Thyroid gland (tissue), 4 donors: Measurements from ENCODE around the gene DNMT1.

Experiments
- POLR2A ChIP-seq, 2 donors: fragments of 450-650 bp; IDR thresholded peaks; one replicate each; pipeline ENCODE4 v1.6.1; 2017; ENCODE audit warnings: antibody characterized with exemption in 2 of 2, mild to moderate bottlenecking in 2 of 2, moderate library complexity in 1 of 2
- TF ChIP-seq, protein P1 (sequence below), 6 experiments: fragments of 200-600 bp in 3 of 6; fragments of 450-650 bp in 3 of 6; sonication (generic) in 3 of 6; IDR thresholded peaks; one replicate each; pipeline ENCODE4 v1.5.1; 2016 to 2019; ENCODE audit warnings: antibody characterized with exemption in 6 of 6, mild to moderate bottlenecking in 2 of 6, inconsistent platforms in 1 of 6, moderate library complexity in 1 of 6

DNA sequence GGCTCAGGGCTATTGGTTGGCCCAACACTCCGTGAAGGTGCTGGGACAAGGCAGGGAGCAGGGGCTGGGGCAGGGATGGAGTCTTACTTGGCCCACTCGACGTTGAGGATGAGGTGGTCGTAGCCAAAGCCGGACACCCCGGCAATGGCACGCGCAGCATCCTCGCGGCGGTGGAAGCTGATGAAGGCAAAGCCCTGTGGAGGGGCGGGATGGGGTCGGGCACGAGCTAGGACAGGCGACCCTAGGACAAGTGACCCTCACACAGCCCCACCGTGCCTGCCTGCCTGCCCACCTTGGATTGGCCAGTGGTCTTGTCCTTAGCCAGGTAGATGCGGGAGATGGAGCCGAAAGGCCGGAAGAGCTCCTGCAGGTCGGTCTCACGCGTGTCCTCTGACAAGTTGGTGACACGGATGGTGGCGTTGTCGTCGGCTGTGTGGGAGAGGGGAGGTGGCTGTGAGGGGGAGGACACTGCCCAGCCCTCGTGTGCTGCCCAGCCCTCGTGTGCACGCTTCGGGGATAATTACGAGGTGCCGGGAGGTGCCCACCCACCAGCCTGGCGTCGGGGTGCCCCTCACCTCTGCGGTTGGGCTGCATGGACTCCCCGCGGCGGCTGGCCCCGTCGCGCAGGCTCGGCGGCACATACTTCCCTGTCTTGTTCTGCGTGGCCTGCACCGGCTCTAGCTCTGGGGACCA lies 79.2 kb downstream of the DNMT1 start:
- TF ChIP-seq, protein P1, sequence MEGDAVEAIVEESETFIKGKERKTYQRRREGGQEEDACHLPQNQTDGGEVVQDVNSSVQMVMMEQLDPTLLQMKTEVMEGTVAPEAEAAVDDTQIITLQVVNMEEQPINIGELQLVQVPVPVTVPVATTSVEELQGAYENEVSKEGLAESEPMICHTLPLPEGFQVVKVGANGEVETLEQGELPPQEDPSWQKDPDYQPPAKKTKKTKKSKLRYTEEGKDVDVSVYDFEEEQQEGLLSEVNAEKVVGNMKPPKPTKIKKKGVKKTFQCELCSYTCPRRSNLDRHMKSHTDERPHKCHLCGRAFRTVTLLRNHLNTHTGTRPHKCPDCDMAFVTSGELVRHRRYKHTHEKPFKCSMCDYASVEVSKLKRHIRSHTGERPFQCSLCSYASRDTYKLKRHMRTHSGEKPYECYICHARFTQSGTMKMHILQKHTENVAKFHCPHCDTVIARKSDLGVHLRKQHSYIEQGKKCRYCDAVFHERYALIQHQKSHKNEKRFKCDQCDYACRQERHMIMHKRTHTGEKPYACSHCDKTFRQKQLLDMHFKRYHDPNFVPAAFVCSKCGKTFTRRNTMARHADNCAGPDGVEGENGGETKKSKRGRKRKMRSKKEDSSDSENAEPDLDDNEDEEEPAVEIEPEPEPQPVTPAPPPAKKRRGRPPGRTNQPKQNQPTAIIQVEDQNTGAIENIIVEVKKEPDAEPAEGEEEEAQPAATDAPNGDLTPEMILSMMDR (IDR thresholded peaks at IDR 0.05) = no peak
- no peak for TF ChIP-seq POLR2A (IDR thresholded peaks at IDR 0.05)
